ENCODE results near the gene COX4I2. TPM values are rescaled to one million over a fixed set of nuclear protein-coding genes. Genes with fewer than 3 reads are reported as not detected.

COX4I2 gene
- polyA plus RNA-seq, 1 donor from 2014 or later, result not detected

DNA sequence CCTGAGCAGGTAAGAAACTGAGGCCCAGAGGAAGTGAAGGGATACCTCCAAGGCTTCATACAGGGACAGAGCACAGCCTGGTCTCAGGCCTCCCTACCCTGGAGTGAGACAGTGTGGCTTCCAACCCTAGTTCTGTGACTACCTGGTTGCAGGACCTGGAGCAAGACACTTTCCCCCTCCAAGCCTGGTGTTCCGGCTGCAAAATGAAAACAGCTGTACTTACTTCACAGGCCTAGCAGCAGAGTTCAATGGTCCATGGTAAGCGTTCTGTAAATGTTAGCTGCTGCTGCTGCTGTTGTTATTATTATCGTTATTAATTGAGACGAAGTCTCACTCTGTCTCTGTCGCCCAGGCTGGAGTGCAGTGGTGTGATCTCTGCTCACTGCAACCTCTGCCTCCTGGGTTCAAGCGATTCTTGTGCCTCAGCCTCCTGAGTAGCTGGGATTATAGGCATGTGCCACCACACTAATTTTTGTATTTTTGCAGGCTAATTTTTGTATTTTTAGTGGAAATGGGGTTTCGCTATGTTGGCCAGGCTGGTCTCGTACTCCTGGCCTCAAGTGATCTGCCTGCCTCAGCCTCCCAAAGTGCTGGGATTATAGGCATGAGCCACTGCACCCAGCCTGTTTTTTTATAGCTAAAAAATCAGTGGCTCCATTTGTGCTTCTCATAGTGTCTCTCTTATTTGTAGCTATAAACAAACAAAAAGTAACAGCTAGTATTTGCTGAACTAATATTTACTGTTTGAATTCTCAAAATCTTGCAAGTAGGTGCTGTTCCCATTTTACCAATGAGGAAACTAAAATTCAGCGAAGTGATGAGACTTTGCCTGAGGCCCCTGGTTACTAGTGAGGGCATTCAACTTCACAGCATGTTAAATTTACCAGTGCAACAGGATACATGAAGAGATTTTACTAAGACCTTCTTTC is 41.9 kb downstream of the COX4I2 start:
- peaks cover 4% of the 10 kb centered on the region for H4K20me1 ChIP-seq (ENCODE audit: insufficient read depth)

More for the DNA sequence above, 41.9 kb downstream of the COX4I2 start:
- no peaks in the 10 kb centered on the region for H3K9me3 ChIP-seq (ENCODE audit: low read length)
- H3K4me3 ChIP-seq (ENCODE audit: low read length), result no peak overlapping the region
- no peaks in the 10 kb centered on the region for H3F3A ChIP-seq (ENCODE audit: insufficient read depth, low read length, poor library complexity, severe bottlenecking)
- H3K79me2 ChIP-seq (replicated peaks; ENCODE audit: insufficient read depth, low read length), result no peaks in the 10 kb centered on the region
- no peak overlapping the region for H2AFZ ChIP-seq (ENCODE audit: low read depth, low read length)
- H3K9me2 ChIP-seq (ENCODE audit: insufficient read depth, low read length), result no peaks in the 10 kb centered on the region
- no peak overlapping the region for H3K9ac ChIP-seq (ENCODE audit: low read length)
- no peak for TF ChIP-seq EP300 (conservative IDR thresholded peaks at IDR 0.05; ENCODE audit: poor library complexity, severe bottlenecking)
- TF ChIP-seq POLR2AphosphoS5 (IDR thresholded peaks at IDR 0.05), result no peak
- TF ChIP-seq EZH2 (IDR thresholded peaks at IDR 0.05; ENCODE audit: borderline replicate concordance, insufficient read depth, low read length, poor library complexity, severe bottlenecking), result no peak
- TF ChIP-seq RAD21 (conservative IDR thresholded peaks at IDR 0.05), result no peak
- TF ChIP-seq MXI1 (conservative IDR thresholded peaks at IDR 0.05; ENCODE audit: poor library complexity, severe bottlenecking), result no peak
- TF ChIP-seq REST (IDR thresholded peaks at IDR 0.05; ENCODE audit: borderline replicate concordance), result no peak
- TF ChIP-seq, protein P1, sequence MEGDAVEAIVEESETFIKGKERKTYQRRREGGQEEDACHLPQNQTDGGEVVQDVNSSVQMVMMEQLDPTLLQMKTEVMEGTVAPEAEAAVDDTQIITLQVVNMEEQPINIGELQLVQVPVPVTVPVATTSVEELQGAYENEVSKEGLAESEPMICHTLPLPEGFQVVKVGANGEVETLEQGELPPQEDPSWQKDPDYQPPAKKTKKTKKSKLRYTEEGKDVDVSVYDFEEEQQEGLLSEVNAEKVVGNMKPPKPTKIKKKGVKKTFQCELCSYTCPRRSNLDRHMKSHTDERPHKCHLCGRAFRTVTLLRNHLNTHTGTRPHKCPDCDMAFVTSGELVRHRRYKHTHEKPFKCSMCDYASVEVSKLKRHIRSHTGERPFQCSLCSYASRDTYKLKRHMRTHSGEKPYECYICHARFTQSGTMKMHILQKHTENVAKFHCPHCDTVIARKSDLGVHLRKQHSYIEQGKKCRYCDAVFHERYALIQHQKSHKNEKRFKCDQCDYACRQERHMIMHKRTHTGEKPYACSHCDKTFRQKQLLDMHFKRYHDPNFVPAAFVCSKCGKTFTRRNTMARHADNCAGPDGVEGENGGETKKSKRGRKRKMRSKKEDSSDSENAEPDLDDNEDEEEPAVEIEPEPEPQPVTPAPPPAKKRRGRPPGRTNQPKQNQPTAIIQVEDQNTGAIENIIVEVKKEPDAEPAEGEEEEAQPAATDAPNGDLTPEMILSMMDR (IDR thresholded peaks at IDR 0.05; ENCODE audit: poor library complexity, severe bottlenecking), result no peak
- no peak for TF ChIP-seq SMC3 (conservative IDR thresholded peaks at IDR 0.05; ENCODE audit: poor library complexity)
- no peak for TF ChIP-seq TAF1 (IDR thresholded peaks at IDR 0.05; ENCODE audit: low read depth)
- H3K4me2 ChIP-seq (ENCODE audit: low read length), result no peak overlapping the region
- H3K36me3 ChIP-seq (ENCODE audit: insufficient read depth, low read length), result no peaks in the 10 kb centered on the region
- H3K27me3 ChIP-seq (ENCODE audit: insufficient read depth, low read depth, low read length), result no peaks in the 10 kb centered on the region
- no peak overlapping the region for H3K27ac ChIP-seq (ENCODE audit: low read length)

Measured in neural cell (in vitro differentiated cells).